Keratinocyte (primary cell): ENCODE measurements around the gene MCTP2. TPM values are rescaled to one million over a fixed set of nuclear protein-coding genes. Genes with fewer than 3 reads are reported as not detected.

Experiments used
- DNase-seq: peaks from one replicate; pipeline ENCODE4 v3.0.0-alpha.2; 2011; ENCODE audit warnings: low read depth, missing footprints, low spot score
- FAIRE-seq: peaks from 2 replicates; lab custom pipeline; 2011; peaks lifted over from hg19 to GRCh38; lab: Jason Lieb, UNC
- H2AFZ ChIP-seq: 2 replicates; pipeline ENCODE4 v1.6.0; 2012; ENCODE audit warnings: low read length, control low read depth, inconsistent platforms; ENCODE audit not compliant: control insufficient read depth
- H3K27ac ChIP-seq: 2 replicates; pipeline ENCODE4 v1.5.1; 2011; ENCODE audit warnings: low read length; ENCODE audit not compliant: control insufficient read depth, insufficient read depth
- H3K27me3 ChIP-seq: 3 replicates; pipeline ENCODE4 v1.6.0; 2011; ENCODE audit warnings: low read length; ENCODE audit not compliant: control insufficient read depth, insufficient read depth; ENCODE audit errors: extremely low read depth
- H3K36me3 ChIP-seq, 2 experiments: 2 replicates in 1 of 2; 3 replicates in 1 of 2; pipeline ENCODE4 v1.5.1; 2011; ENCODE audit warnings: low read length in 2 of 2, mild to moderate bottlenecking in 1 of 2; ENCODE audit not compliant: control insufficient read depth in 2 of 2, insufficient read depth in 2 of 2; ENCODE audit errors: extremely low read depth in 1 of 2
- H3K4me1 ChIP-seq: 3 replicates; pipeline ENCODE4 v1.5.1; 2011; ENCODE audit warnings: low read length; ENCODE audit not compliant: control insufficient read depth, insufficient read depth; ENCODE audit errors: extremely low read depth
- H3K4me2 ChIP-seq: 3 replicates; pipeline ENCODE4 v1.6.0; 2011; ENCODE audit warnings: low read depth, low read length; ENCODE audit not compliant: control insufficient read depth, insufficient read depth; ENCODE audit errors: extremely low read depth
- H3K4me3 ChIP-seq, 3 experiments: fragments of 200-600 bp in 1 of 3; sonication (generic) in 1 of 3; 2 replicates in 2 of 3; 3 replicates in 1 of 3; pipeline ENCODE4 v1.5.1; 2011 to 2016; ENCODE audit warnings: low read length in 3 of 3, mild to moderate bottlenecking in 3 of 3, control low read depth in 2 of 3, inconsistent platforms in 1 of 3, low read depth in 1 of 3, mixed read lengths in 1 of 3, mixed run types in 1 of 3, moderate library complexity in 1 of 3; ENCODE audit not compliant: control insufficient read depth in 2 of 3, insufficient read depth in 2 of 3; ENCODE audit errors: extremely low read depth in 1 of 3
- H3K79me2 ChIP-seq: 2 replicates; pipeline ENCODE4 v1.6.0; 2012; ENCODE audit warnings: low read length; ENCODE audit not compliant: control insufficient read depth, insufficient read depth
- H3K9ac ChIP-seq: 3 replicates; pipeline ENCODE4 v1.6.0; 2011; ENCODE audit warnings: low read length; ENCODE audit not compliant: control insufficient read depth, insufficient read depth; ENCODE audit errors: extremely low read depth
- H3K9me1 ChIP-seq: 3 replicates; pipeline ENCODE4 v1.6.0; 2011; ENCODE audit warnings: low read length; ENCODE audit not compliant: control insufficient read depth, insufficient read depth; ENCODE audit errors: extremely low read depth
- H3K9me3 ChIP-seq: 2 replicates; pipeline ENCODE4 v1.5.1; 2012; ENCODE audit warnings: low read depth, low read length; ENCODE audit not compliant: control insufficient read depth
- H4K20me1 ChIP-seq: 3 replicates; pipeline ENCODE4 v1.6.0; 2011; ENCODE audit warnings: low read length; ENCODE audit not compliant: control insufficient read depth, insufficient read depth; ENCODE audit errors: extremely low read depth
- EZH2 ChIP-seq: IDR thresholded peaks from one replicate; pipeline ENCODE4 v1.6.1; 2012; ENCODE audit warnings: inconsistent platforms, mild to moderate bottlenecking, low read length, moderate library complexity
- dilution Hi-C: fragments of 300-500 bp; cut with MboI; formaldehyde crosslinking; loops from one replicate; pipeline ENCODE4 v1.7.0; 2020; ENCODE audit warnings: low sequenced_read_pairs; ENCODE audit not compliant: extremely low pct_ligation_motif_present
- polyA plus RNA-seq, 5 experiments: library from polyadenylated mRNA; depleted of rRNA in 3 of 5; stranded (reverse) in 3 of 5; stranded (forward) in 1 of 5; unstranded in 1 of 5; fragments of >200 nt; gene quantifications; 1 replicate in 1 of 5; 2 replicates in 3 of 5; 3 replicates in 1 of 5; pipeline versions ENCODE4 v1.2.1 to v1.2.3, GENCODE V29; 2011 to 2012; ENCODE audit warnings: missing spikeins in 2 of 5, low read depth in 1 of 5, low replicate concordance in 1 of 5
- TF ChIP-seq, protein P1 (sequence below), 3 experiments: IDR thresholded peaks in 1 of 3; conservative IDR thresholded peaks in 1 of 3; optimal IDR thresholded peaks in 1 of 3; 2 replicates in 2 of 3; 3 replicates in 1 of 3; pipeline versions ENCODE3 to v1.5.1; 2011; ENCODE audit warnings: low read length in 3 of 3, mild to moderate bottlenecking in 3 of 3, moderate library complexity in 2 of 3, control low read depth in 1 of 3, inconsistent platforms in 1 of 3; ENCODE audit not compliant: insufficient read depth in 2 of 3; ENCODE audit errors: extremely low read depth in 1 of 3

Gene MCTP2
- polyA plus RNA-seq, 1 donor (not counting 4 experiments of a cell fraction or from before 2014, with no cell fraction given), result 22.0 TPM

DNA sequence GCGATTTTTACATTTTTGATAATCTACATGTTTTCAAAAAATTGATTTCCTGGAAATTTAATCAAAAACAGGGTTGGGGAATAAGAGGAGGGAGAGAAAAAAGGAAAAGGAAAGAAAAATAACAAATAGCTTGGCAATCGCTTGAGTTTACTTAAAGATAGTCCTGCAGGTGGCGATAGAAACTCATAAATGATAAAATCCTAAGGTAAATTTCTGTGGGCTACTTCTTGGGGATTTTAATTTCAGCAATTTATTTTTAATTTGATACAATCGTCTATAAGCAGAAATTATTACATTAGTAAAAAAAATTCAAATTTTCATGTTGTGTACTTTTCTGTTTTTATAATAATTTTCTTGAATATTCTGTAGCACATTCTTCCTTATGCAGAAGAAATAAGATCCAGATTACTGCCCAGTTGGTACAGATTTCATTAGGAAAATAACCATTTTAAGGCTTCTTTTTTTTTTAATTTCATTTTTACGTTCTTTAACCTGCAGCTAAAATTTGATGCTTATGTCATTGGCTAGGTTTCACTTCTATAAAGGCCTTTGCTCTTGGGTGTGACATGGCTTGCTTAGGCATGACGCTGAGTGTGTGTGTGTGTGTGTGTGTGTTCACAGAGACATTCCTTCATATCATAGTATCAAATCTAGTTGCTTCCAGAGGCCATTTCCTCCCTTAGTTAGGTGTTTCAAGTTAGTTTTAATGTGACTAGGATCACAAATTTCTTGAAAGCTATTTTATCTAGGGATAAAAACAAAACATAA is 181.8 kb downstream of the MCTP2 start:
- TF ChIP-seq, protein P1, sequence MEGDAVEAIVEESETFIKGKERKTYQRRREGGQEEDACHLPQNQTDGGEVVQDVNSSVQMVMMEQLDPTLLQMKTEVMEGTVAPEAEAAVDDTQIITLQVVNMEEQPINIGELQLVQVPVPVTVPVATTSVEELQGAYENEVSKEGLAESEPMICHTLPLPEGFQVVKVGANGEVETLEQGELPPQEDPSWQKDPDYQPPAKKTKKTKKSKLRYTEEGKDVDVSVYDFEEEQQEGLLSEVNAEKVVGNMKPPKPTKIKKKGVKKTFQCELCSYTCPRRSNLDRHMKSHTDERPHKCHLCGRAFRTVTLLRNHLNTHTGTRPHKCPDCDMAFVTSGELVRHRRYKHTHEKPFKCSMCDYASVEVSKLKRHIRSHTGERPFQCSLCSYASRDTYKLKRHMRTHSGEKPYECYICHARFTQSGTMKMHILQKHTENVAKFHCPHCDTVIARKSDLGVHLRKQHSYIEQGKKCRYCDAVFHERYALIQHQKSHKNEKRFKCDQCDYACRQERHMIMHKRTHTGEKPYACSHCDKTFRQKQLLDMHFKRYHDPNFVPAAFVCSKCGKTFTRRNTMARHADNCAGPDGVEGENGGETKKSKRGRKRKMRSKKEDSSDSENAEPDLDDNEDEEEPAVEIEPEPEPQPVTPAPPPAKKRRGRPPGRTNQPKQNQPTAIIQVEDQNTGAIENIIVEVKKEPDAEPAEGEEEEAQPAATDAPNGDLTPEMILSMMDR (optimal IDR thresholded peaks at IDR 0.05 in 1 of 3, IDR thresholded peaks at IDR 0.05 in 1 of 3, conservative IDR thresholded peaks at IDR 0.05 in 1 of 3; ENCODE audit: extremely low read depth in 1 of 3, insufficient read depth in 2 of 3, low read length in 3 of 3), result peak in 2 of 3 experiments; percentile 12 to 42
- no peak for TF ChIP-seq EZH2
- no peak overlapping the region for H3K27ac ChIP-seq
- no peak overlapping the region for H3K4me3 ChIP-seq
- no peak for FAIRE-seq
- H4K20me1 ChIP-seq, result no peaks in the 10 kb centered on the region
- H3K9me1 ChIP-seq, result no peaks in the 10 kb centered on the region
- no peaks in the 10 kb centered on the region for H3K27me3 ChIP-seq
- H3K36me3 ChIP-seq, result peaks cover 0 to 1% of the 10 kb centered on the region in 2 experiments
- peaks cover 3% of the 10 kb centered on the region for H3K4me1 ChIP-seq
- dilution Hi-C loops, result no loop called here
- DNase-seq, result no peak
- H3K4me2 ChIP-seq, result no peak overlapping the region
- no peaks in the 10 kb centered on the region for H3K79me2 ChIP-seq
- no peak overlapping the region for H2AFZ ChIP-seq
- no peaks in the 10 kb centered on the region for H3K9me3 ChIP-seq
- H3K9ac ChIP-seq, result no peak overlapping the region

DNA sequence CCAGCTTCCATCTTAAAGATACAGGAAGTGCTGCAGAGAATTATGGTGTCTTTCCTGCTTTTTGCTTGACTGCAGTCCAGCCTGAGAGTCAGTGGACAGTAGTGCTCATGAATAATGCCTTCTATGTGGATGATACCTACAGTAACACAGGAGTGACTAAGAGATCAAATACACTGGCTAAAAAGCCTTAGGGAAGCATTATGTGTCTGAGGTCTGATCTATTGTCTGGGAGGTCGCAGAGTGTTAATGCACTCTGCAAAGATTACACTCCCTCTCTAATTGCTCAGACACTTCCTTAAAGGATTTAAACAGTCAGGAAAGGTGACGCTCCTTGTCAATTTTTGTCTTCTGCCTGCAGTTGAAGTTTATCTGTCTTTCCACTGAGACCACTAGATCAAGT is 183.6 kb downstream of the MCTP2 start:
- no peak overlapping the region for H3K4me2 ChIP-seq
- no peaks in the 10 kb centered on the region for H3K27me3 ChIP-seq
- H3K9ac ChIP-seq, result no peak overlapping the region
- no peak overlapping the region for H3K4me3 ChIP-seq
- no peak for TF ChIP-seq EZH2
- TF ChIP-seq, protein P1 (optimal IDR thresholded peaks at IDR 0.05 in 1 of 3, IDR thresholded peaks at IDR 0.05 in 1 of 3, conservative IDR thresholded peaks at IDR 0.05 in 1 of 3; ENCODE audit: extremely low read depth in 1 of 3, insufficient read depth in 2 of 3, low read length in 3 of 3), result no peak
- H3K79me2 ChIP-seq, result no peaks in the 10 kb centered on the region
- no peaks in the 10 kb centered on the region for H4K20me1 ChIP-seq
- no peak overlapping the region for H3K27ac ChIP-seq
- H3K9me1 ChIP-seq, result no peaks in the 10 kb centered on the region
- dilution Hi-C loops, result no loop called here
- H3K36me3 ChIP-seq, result no peaks in the 10 kb centered on the region
- H3K9me3 ChIP-seq, result no peaks in the 10 kb centered on the region
- FAIRE-seq, result no peak
- no peak overlapping the region for H2AFZ ChIP-seq
- H3K4me1 ChIP-seq, result peaks cover 3% of the 10 kb centered on the region
- no peak for DNase-seq
